T-helper 2 cell treated with Interferon-gamma antibody and Interleukin-4, amounts not matched to agents 5 μg/mL and 100 μg/mL, for 36 hours (primary cell): Measurements from ENCODE around the gene SERINC5.
"Not testable (repeated sequence)": the region's sequence is repeated elsewhere in the genome, so short reads cannot be mapped to it uniquely, and the experiment has no call there.

Experiments used
- DNase-seq: peaks from one replicate; pipeline ENCODE4 v3.0.0; 2021; ENCODE audit warnings: low spot score
- H3K27ac Mint-ChIP-seq: one replicate; pipeline ENCODE4 v1.8.0; 2021; ENCODE audit warnings: mild to moderate bottlenecking, mixed read lengths
- H3K27me3 Mint-ChIP-seq: one replicate; pipeline ENCODE4 v1.8.0; 2021; ENCODE audit warnings: low read depth, mixed read lengths
- H3K36me3 Mint-ChIP-seq: one replicate; pipeline ENCODE4 v1.8.0; 2021; ENCODE audit warnings: low read depth, mixed read lengths
- H3K4me1 Mint-ChIP-seq: one replicate; pipeline ENCODE4 v1.8.0; 2021; ENCODE audit warnings: low read depth, mixed read lengths
- H3K4me3 Mint-ChIP-seq: one replicate; pipeline ENCODE4 v1.8.0; 2022; ENCODE audit warnings: mild to moderate bottlenecking, moderate library complexity, mixed read lengths
- H3K9me3 Mint-ChIP-seq: one replicate; pipeline ENCODE4 v1.8.0; 2021; ENCODE audit warnings: mixed read lengths

The SERINC5 gene

DNA sequence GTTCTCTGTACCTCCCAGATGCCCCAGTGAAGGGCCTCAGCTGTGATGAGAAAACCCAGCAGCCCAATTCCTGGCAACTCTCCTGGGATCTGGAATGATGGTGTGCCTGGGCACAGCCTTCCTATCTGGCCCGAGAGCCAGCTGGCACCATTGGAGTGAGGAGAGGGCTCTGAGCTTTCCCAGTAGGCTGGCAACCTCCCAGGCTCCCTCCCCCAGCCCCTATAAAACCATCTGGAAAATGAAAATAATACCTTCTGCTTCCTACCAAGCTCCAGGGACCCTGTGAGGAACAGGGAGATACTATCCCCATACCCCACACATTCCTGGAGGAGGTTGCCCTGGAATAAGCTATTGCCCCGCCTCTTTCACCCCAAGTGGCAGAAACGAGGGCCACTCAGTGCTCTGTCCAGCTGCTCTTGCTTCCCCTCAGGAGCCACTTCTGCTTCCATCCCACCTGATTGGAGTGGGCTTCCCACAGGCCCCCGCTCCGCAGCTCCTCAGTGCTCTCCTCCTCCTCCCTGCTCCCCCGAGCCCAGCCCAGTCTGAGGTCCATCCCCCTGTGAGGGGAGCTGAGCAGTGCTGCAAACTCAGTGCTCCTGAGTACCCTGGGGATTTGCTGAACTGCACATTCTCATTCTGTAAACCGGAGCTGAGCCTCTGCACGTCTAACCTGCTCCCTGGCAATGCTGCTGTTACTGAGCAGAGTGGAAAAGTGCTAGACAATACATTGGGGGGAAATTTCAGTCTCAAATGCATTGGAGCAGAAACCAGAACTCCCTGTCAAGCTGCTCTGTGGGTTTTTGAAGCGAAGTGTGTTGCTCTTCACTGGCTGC lies 146.0 kb downstream of the SERINC5 start:
- Mint-ChIP-seq H3K4me3 (no peak overlapping the region), H3K27ac (no peak overlapping the region)

GRCh38 chr5:80106916-80107315 lies 148.9 kb downstream of the SERINC5 start:
- Mint-ChIP-seq H3K4me3 (no peak overlapping the region), H3K4me1 (peaks cover 22% of the 10 kb centered on the region), H3K27ac (no peak overlapping the region), H3K27me3 (no peaks in the 10 kb centered on the region), H3K9me3 (peaks cover 14% of the 10 kb centered on the region), H3K36me3 (peaks cover 14% of the 10 kb centered on the region)
- DNase-seq, result no peak

More for the DNA sequence above, 146.0 kb downstream of the SERINC5 start:
- peaks cover 33% of the 10 kb centered on the region for H3K36me3 Mint-ChIP-seq
- no peaks in the 10 kb centered on the region for H3K27me3 Mint-ChIP-seq
- DNase-seq, result no peak
- H3K9me3 Mint-ChIP-seq, result peaks cover 31% of the 10 kb centered on the region
- H3K4me1 Mint-ChIP-seq, result peaks cover 12% of the 10 kb centered on the region

- peak overlapping the region; percentile 31 for H3K27ac Mint-ChIP-seq
- peaks cover 14% of the 10 kb centered on the region for H3K36me3 Mint-ChIP-seq
- peaks cover 30% of the 10 kb centered on the region for H3K4me1 Mint-ChIP-seq
- no peak for DNase-seq
- no peak overlapping the region for H3K4me3 Mint-ChIP-seq
- H3K9me3 Mint-ChIP-seq, result peaks cover 14% of the 10 kb centered on the region
- H3K27me3 Mint-ChIP-seq, result no peaks in the 10 kb centered on the region
Observed at GRCh38 chr5:80105698-80106439, 150.0 kb downstream of the SERINC5 start.

DNA sequence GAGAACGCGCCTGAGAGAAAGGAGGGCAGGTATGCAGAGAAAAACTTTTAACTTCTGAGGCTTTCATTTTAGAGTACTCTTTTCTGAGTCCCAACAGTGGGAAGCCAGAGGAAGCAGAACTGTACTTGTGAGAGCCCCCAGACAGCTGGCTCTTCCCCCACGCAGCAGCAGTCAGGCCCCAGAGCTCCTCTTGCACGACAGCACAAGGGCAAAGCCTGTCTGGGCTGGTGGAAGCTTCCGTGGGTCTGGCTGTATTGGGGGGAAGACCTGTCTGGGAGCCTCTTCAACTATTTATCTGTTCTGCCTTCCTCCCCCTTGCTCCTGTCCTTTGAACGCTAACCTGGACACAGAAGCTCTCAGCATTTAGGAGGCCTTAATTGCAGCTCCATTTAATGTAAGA lies 152.5 kb downstream of the SERINC5 start:
- no peak for DNase-seq
- H3K9me3 Mint-ChIP-seq, result peaks cover 9% of the 10 kb centered on the region
- peaks cover 14% of the 10 kb centered on the region for H3K36me3 Mint-ChIP-seq
- H3K27ac Mint-ChIP-seq, result no peak overlapping the region
- no peaks in the 10 kb centered on the region for H3K27me3 Mint-ChIP-seq
- H3K4me1 Mint-ChIP-seq, result peaks cover 32% of the 10 kb centered on the region
- no peak overlapping the region for H3K4me3 Mint-ChIP-seq

- H3K4me1 Mint-ChIP-seq, result peaks cover 34% of the 10 kb centered on the region
- no peak for DNase-seq
- H3K4me3 Mint-ChIP-seq, result no peak overlapping the region
- H3K27me3 Mint-ChIP-seq, result no peaks in the 10 kb centered on the region
- H3K27ac Mint-ChIP-seq, result no peak overlapping the region
- H3K36me3 Mint-ChIP-seq, result peaks cover 12% of the 10 kb centered on the region
- peaks cover 5% of the 10 kb centered on the region for H3K9me3 Mint-ChIP-seq
Observed at GRCh38 chr5:80101993-80102392, 153.9 kb downstream of the SERINC5 start.

DNA sequence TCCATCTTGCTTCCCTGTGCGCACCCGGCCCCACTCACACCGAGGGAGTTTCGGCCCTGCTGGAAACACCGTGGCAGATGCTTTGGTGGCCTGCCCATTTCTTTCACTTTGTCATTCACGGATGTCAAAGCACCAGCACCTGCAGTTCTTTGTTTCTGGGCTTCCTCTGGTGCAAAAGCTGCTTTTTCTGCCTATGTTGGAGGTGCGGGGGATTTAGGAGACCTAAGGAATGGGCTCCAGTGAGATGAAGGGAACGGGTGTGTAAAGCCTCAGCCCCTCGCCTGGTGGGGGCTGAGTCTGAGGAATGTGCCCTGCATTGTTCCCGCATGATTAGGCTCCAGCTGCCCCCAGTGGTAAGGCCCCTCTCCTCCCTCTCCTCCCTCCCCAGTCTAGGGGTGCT lies 158.4 kb downstream of the SERINC5 start:
- Mint-ChIP-seq H3K4me3 (no peak overlapping the region), H3K4me1 (peaks cover 43% of the 10 kb centered on the region), H3K9me3 (peaks cover 6% of the 10 kb centered on the region), H3K36me3 (peaks cover 13% of the 10 kb centered on the region), H3K27me3 (no peaks in the 10 kb centered on the region), H3K27ac (no peak overlapping the region)
- no peak for DNase-seq

- peaks cover 37% of the 10 kb centered on the region for H3K4me1 Mint-ChIP-seq
- no peak for DNase-seq
- H3K27me3 Mint-ChIP-seq, result no peaks in the 10 kb centered on the region
- H3K36me3 Mint-ChIP-seq, result peaks cover 13% of the 10 kb centered on the region
- H3K9me3 Mint-ChIP-seq, result peaks cover 6% of the 10 kb centered on the region
- no peak overlapping the region for H3K27ac Mint-ChIP-seq
- no peak overlapping the region for H3K4me3 Mint-ChIP-seq
Observed at GRCh38 chr5:80094236-80094738, 161.6 kb downstream of the SERINC5 start.

- Mint-ChIP-seq H3K4me3 (no peak overlapping the region), H3K27ac (no peak overlapping the region), H3K36me3 (peaks cover 11% of the 10 kb centered on the region), H3K27me3 (no peaks in the 10 kb centered on the region), H3K9me3 (peaks cover 6% of the 10 kb centered on the region), H3K4me1 (peaks cover 37% of the 10 kb centered on the region)
- DNase-seq, result no peak
Observed at GRCh38 chr5:80093796-80094195, 162.1 kb downstream of the SERINC5 start.

DNA sequence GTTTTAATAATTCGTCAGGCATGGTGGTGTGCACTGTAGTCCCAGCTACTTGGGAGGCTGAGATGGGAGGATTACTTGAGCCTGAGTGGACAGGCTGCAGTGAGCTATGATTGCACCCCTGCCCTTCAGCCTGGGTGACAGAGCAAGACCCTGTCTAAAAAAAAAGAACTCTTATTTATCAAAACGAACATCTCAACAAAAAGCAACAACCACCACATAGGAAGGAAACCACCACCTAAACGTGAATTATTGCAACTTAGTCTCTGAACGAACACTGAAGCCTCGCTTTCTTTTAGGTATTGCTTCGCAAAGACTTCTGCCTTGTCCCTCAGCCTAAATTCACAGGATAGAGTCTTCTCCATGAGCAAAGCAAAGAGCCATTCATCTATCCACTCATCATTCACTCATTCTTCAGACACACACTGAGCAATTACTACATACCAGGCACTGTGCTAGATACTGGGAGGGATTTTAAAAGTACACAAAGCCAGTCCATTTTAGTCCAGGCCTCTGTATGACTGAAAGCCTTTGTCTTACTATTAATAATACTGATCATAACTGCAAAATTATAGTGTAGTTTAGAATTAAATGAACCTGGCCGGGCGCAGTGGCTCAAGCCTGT lies 163.3 kb downstream of the SERINC5 start:
- peaks cover 11% of the 10 kb centered on the region for H3K36me3 Mint-ChIP-seq
- no peaks in the 10 kb centered on the region for H3K27me3 Mint-ChIP-seq
- peaks cover 35% of the 10 kb centered on the region for H3K4me1 Mint-ChIP-seq
- H3K4me3 Mint-ChIP-seq, result peak overlapping the region; percentile 37
- peak overlapping the region; percentile 67 for H3K27ac Mint-ChIP-seq
- DNase-seq, result no peak
- H3K9me3 Mint-ChIP-seq, result peaks cover 6% of the 10 kb centered on the region

GRCh38 chr5:80091792-80092192 lies 164.1 kb downstream of the SERINC5 start:
- not testable (repeated sequence) for DNase-seq, H3K27me3 Mint-ChIP-seq, H3K9me3 Mint-ChIP-seq, H3K36me3 Mint-ChIP-seq
- Mint-ChIP-seq H3K27ac (peak overlapping the region; percentile 74), H3K4me3 (peak overlapping the region; percentile 10), H3K4me1 (peaks cover 30% of the 10 kb centered on the region)

DNA sequence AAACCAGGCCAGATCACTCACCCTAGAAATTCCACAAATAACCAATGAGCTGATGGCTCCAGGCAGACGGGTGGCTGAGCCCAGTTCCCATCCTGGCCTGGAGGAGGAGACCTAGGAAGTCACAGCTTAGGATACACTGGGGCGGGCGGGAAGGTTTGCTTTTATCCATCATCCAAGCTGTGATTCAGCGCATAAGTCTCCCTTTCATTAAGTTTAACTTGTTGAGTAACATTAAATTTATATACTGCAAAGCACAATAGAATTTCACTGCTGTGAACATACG lies 165.0 kb downstream of the SERINC5 start:
- DNase-seq, result no peak
- Mint-ChIP-seq H3K4me3 (no peak overlapping the region), H3K9me3 (peaks cover 6% of the 10 kb centered on the region), H3K4me1 (peaks cover 26% of the 10 kb centered on the region), H3K36me3 (peaks cover 7% of the 10 kb centered on the region), H3K27me3 (no peaks in the 10 kb centered on the region), H3K27ac (no peak overlapping the region)

DNA sequence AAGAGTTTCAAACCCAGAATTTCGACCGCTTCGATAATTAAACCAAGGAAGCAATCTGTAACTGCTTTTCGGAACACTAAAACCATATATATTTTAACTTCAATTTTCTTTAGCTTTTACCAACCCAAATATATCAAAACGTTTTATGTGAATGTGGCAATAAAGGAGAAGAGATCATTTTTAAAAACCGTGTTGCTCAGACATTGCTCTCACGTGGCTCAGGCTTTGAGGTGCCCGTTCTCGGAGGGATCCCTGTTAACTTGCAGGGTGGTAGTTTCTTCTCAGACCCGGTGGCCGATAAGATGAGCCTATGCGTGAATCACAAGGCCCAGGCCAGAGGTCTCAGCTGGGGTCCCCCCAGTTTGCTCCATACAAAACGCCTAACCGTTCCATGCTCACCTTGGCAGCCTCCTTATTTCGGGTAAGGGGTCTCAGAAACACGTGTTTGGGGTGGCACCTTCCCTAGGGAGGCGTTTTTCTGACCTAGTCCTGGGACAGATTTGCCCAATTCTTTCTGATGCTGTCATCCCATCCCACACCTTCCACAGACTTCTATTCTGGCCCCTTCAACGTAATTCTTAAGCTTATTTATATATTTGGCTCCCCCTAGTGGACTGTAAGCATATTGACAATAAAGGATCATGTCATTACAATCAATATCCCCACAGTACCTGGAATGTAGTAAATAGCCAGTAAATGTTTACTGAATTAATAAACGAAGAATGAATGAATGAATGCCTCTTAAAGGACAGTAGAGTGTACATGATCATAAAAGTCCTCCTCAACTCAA lies 172.6 kb downstream of the SERINC5 start:
- DNase-seq, result peak; percentile 34
- peak overlapping the region; percentile 80 for H3K4me3 Mint-ChIP-seq
- H3K27ac Mint-ChIP-seq, result peak overlapping the region; percentile 81
- H3K27me3 Mint-ChIP-seq, result peaks cover 2% of the 10 kb centered on the region
- H3K9me3 Mint-ChIP-seq, result no peaks in the 10 kb centered on the region
- H3K36me3 Mint-ChIP-seq, result no peaks in the 10 kb centered on the region
- H3K4me1 Mint-ChIP-seq, result peaks cover 10% of the 10 kb centered on the region

DNA sequence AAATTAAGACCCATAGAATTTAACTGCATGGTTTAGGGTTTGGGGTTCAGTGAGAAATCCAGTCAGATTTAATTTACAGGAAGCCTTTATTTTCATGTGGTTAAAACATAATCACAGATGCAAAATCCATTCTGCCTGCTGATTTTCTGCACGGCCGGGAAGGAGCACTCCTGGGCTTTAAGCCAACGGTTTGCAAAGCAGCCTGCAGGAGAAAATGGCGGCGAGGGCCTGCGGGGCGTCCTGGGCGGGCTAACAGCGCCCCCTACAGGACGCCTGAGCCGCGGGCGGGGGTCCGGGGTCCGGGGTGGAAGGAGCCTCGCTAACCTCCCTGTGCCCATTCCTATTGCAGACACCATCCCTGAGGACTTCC lies 173.1 kb downstream of the SERINC5 start:
- peaks cover 10% of the 10 kb centered on the region for H3K4me1 Mint-ChIP-seq
- H3K27ac Mint-ChIP-seq, result peak overlapping the region; percentile 81
- H3K4me3 Mint-ChIP-seq, result peak overlapping the region; percentile 80
- H3K27me3 Mint-ChIP-seq, result peaks cover 2% of the 10 kb centered on the region
- no peaks in the 10 kb centered on the region for H3K36me3 Mint-ChIP-seq
- H3K9me3 Mint-ChIP-seq, result no peaks in the 10 kb centered on the region
- DNase-seq, result peak; percentile 65
